B cell (primary cell): ENCODE data around the gene C16orf86. TPM values are rescaled to one million over a fixed set of nuclear protein-coding genes. Genes with fewer than 3 reads are reported as not detected.

ENCODE experiments used
- ATAC-seq: fragments of 200-7000 bp; cut with Tn5 transposase; one replicate; pipeline ENCODE4 v1.10.0; 2021; ENCODE audit warnings: low read depth, mild to moderate bottlenecking, moderate number of reproducible peaks, moderate library complexity
- CTCF ChIA-PET: fragments of 350-600 bp; sonication (Branson Sonifier 250); formaldehyde crosslinking; loops from one replicate; lab custom pipeline; 2021; ENCODE audit warnings: antibody characterized with exemption, inconsistent platforms; lab: Charles Lee
- POLR2A ChIA-PET: fragments of 350-600 bp; sonication (Branson Sonifier 250); formaldehyde crosslinking; loops from one replicate; lab custom pipeline; 2021; ENCODE audit warnings: antibody characterized with exemption; lab: Charles Lee
- DNase-seq: peaks from one replicate; pipeline ENCODE4 v3.0.0; 2013
- H2AFZ ChIP-seq: 2 replicates; pipeline ENCODE4 v1.6.1; 2012; ENCODE audit warnings: mild to moderate bottlenecking, low read depth, low read length; ENCODE audit not compliant: insufficient read depth, poor library complexity, severe bottlenecking
- H3K27ac ChIP-seq, 2 donors: 1 replicate in 1 of 2; 2 replicates in 1 of 2; pipeline ENCODE4 v1.5.1; 2012 to 2013; ENCODE audit warnings: low read length in 2 of 2, mild to moderate bottlenecking in 2 of 2, moderate library complexity in 1 of 2
- H3K27me3 ChIP-seq, 4 experiments: fragments of 200-600 bp in 1 of 4; sonication (generic) in 1 of 4; replicated peaks in 1 of 4; 1 replicate in 2 of 4; 2 replicates in 2 of 4; pipeline versions ENCODE4 v1.6.1 to v1.7.0; 2013 to 2016; ENCODE audit warnings: low read length in 3 of 4, mild to moderate bottlenecking in 2 of 4, mixed read lengths in 1 of 4, moderate library complexity in 1 of 4; ENCODE audit not compliant: insufficient read depth in 4 of 4, control insufficient read depth in 3 of 4; ENCODE audit errors: control extremely low read depth in 1 of 4
- H3K36me3 ChIP-seq, 2 experiments: replicated peaks in 1 of 2; 1 replicate in 1 of 2; 2 replicates in 1 of 2; pipeline versions ENCODE4 v1.6.1 to v1.7.1; 2013; ENCODE audit warnings: low read length in 1 of 2; ENCODE audit not compliant: insufficient read depth in 2 of 2, control insufficient read depth in 1 of 2; ENCODE audit errors: control extremely low read depth in 1 of 2, extremely low read depth in 1 of 2
- H3K4me1 ChIP-seq, 2 donors: fragments of 200-600 bp in 1 of 2; sonication (generic) in 1 of 2; 1 replicate in 1 of 2; 2 replicates in 1 of 2; pipeline versions ENCODE4 v1.5.1 to v1.6.1; 2013 to 2017; ENCODE audit warnings: low read length in 2 of 2; ENCODE audit not compliant: control insufficient read depth in 2 of 2, insufficient read depth in 2 of 2
- H3K4me2 ChIP-seq: replicated peaks from 2 replicates; pipeline ENCODE3; 2012; ENCODE audit warnings: mild to moderate bottlenecking, low read depth, low read length; ENCODE audit not compliant: poor library complexity, severe bottlenecking
- H3K4me3 ChIP-seq, 5 experiments: fragments of 200-600 bp in 1 of 5; sonication (generic) in 1 of 5; 1 replicate in 3 of 5; 2 replicates in 2 of 5; pipeline versions ENCODE4 v1.5.1 to v1.7.0; 2011 to 2016; ENCODE audit warnings: low read length in 4 of 5, mild to moderate bottlenecking in 4 of 5, low read depth in 2 of 5, control low read depth in 1 of 5, moderate library complexity in 1 of 5; ENCODE audit not compliant: insufficient read depth in 1 of 5; ENCODE audit errors: control extremely low read depth in 1 of 5, extremely low read depth in 1 of 5
- H3K79me2 ChIP-seq: fragments of 200-600 bp; sonication (generic); one replicate; pipeline ENCODE4 v1.6.0; 2016; ENCODE audit warnings: low read length; ENCODE audit not compliant: control insufficient read depth, insufficient read depth
- H3K9ac ChIP-seq: fragments of 200-600 bp; sonication (generic); 2 replicates; pipeline ENCODE4 v1.6.1; 2017; ENCODE audit warnings: mild to moderate bottlenecking, low read length, moderate library complexity
- H3K9me3 ChIP-seq, 3 donors: one replicate each; pipeline versions ENCODE4 v1.6.1 to v1.7.1; 2013; ENCODE audit warnings: low read length in 2 of 3; ENCODE audit not compliant: control insufficient read depth in 2 of 3, insufficient read depth in 1 of 3; ENCODE audit errors: control extremely low read depth in 1 of 3
- H4K20me1 ChIP-seq: 2 replicates; pipeline ENCODE4 v1.6.0; 2012; ENCODE audit warnings: mild to moderate bottlenecking, low read length; ENCODE audit not compliant: insufficient read depth, control insufficient read depth, poor library complexity, severe bottlenecking
- H3K27ac Mint-ChIP-seq: one replicate; pipeline ENCODE4 v1.8.0; 2021; ENCODE audit warnings: mixed read lengths
- H3K27me3 Mint-ChIP-seq: one replicate; pipeline ENCODE4 v1.8.0; 2021; ENCODE audit warnings: mixed read lengths
- H3K4me1 Mint-ChIP-seq: one replicate; pipeline ENCODE4 v1.8.0; 2021; ENCODE audit warnings: mixed read lengths
- H3K4me3 Mint-ChIP-seq: one replicate; pipeline ENCODE4 v1.8.0; 2021; ENCODE audit warnings: mixed read lengths
- H3K9me3 Mint-ChIP-seq: one replicate; pipeline ENCODE4 v1.8.0; 2022; ENCODE audit warnings: mixed read lengths; ENCODE audit not compliant: insufficient read depth
- CTCF ChIP-seq: fragments of 200-600 bp; IDR thresholded peaks from one replicate; pipeline ENCODE4 v1.8.0; 2022; ENCODE audit warnings: antibody characterized with exemption, mild to moderate bottlenecking
- EZH2 ChIP-seq: IDR thresholded peaks from 2 replicates; pipeline ENCODE4 v1.6.1; 2012; ENCODE audit warnings: borderline replicate concordance, low read depth, mild to moderate bottlenecking, moderate library complexity, low read length; ENCODE audit not compliant: insufficient read depth, poor library complexity, severe bottlenecking
- WGBS: methylation state at CpG from one replicate; pipeline ENCODE4 v1.1.5; 2013; ENCODE audit warnings: missing lambda C conversion rate; ENCODE audit not compliant: insufficient coverage; 5-methylcytosine and 5-hydroxymethylcytosine counted together
- intact Hi-C: fragments of 100-400 bp; cut with micrococcal nuclease; formaldehyde crosslinking; loops from one replicate; pipeline ENCODE4 v1.10.0; 2022
- polyA plus RNA-seq: library from polyadenylated mRNA; depleted of rRNA; stranded (reverse); fragments of >200 nt; gene quantifications from 2 replicates; pipeline ENCODE4 v1.2.3, GENCODE V29; 2012
- total RNA-seq, 2 donors: library from RNA; stranded (reverse); fragments of 120-200 nt in 1 of 2; gene quantifications; 1 replicate in 1 of 2; 2 replicates in 1 of 2; pipeline versions ENCODE4 v1.2.3 to v1.2.4, GENCODE V29; 2013 to 2022

The C16orf86 gene
- total and polyA plus RNA-seq, 2 donors (not counting 1 experiment from before 2014, with no cell fraction given): 9.9 to 18.0 TPM

- intact Hi-C loops: loop anchor here (1.0 to 10.0 kb wide), 7 partner anchors 8 to 1466 kb away; partner anchors contain the start of genes ACD, CHTF8, CTCF and FHOD1
- DNase-seq (peak; percentile 75), ATAC-seq (peak; percentile 16)
- Histone ChIP-seq H3K27me3 (no peaks in the 10 kb centered on the region), H4K20me1 (no peaks in the 10 kb centered on the region), H2AFZ (no peak overlapping the region), H3K4me3 (no peak overlapping the region), H3K4me2 (peak overlapping the region; percentile 99), H3K36me3 (no peaks in the 10 kb centered on the region), H3K79me2 (peaks cover 9% of the 10 kb centered on the region), H3K27ac (peak overlapping the region; percentile 77 to 86), H3K9ac (peak overlapping the region; percentile 87), H3K4me1 (peaks cover 38 to 54% of the 10 kb centered on the region in 2 donors), H3K9me3 (no peaks in the 10 kb centered on the region)
- H3K9me3 Mint-ChIP-seq: no peaks in the 10 kb centered on the region
- WGBS: 74% methylated on average over 3 of the region's 6 CpGs
- ChIA-PET POLR2A (interaction anchor here (0.6 to 2.7 kb wide), 7 partner anchors 18 to 268 kb away, joined by 3 to 16 read pairs (median 5); partner anchors contain the start of genes ATP6V0D1, CTCF and PSMB10), CTCF (interaction anchor here (0.6 to 11.7 kb wide), 28 partner anchors 8 to 416 kb away, joined by 3 to 136 read pairs (median 5); partner anchors contain the start of genes ACD, ATP6V0D1, CARMIL2 and CTCF)
- H3K4me3 Mint-ChIP-seq: peak overlapping the region; percentile 58
- H3K27me3 Mint-ChIP-seq: no peaks in the 10 kb centered on the region
- H3K27ac Mint-ChIP-seq: peak overlapping the region; percentile 84
- H3K4me1 Mint-ChIP-seq: peaks cover 51% of the 10 kb centered on the region
- TF ChIP-seq CTCF (peak; percentile 31), EZH2 (no peak)
Observed at GRCh38 chr16:67668495-67669157, 2.0 kb downstream of the C16orf86 start.
